Activated T-cell treated with anti-CD3 and anti-CD28 coated beads, Interleukin-2, amount 50 U/mL, for 24 hours (primary cell): ENCODE results near the gene GLB1L3.
A peak's percentile ranks its signal among the peaks of the same experiment; 100 is the strongest.
"Not testable (repeated sequence)": the region's sequence is repeated elsewhere in the genome, so short reads cannot be mapped to it uniquely, and the experiment has no call there.

Source experiments
- DNase-seq: peaks from one replicate; pipeline ENCODE4 v3.0.0-alpha.2; 2020
- H3K27ac Mint-ChIP-seq: 2 replicates; pipeline ENCODE4 v1.8.0; 2020; ENCODE audit warnings: mild to moderate bottlenecking, mixed read lengths
- H3K27me3 Mint-ChIP-seq: 2 replicates; pipeline ENCODE4 v1.8.0; 2020; ENCODE audit warnings: mixed read lengths
- H3K36me3 Mint-ChIP-seq: 2 replicates; pipeline ENCODE4 v1.8.0; 2020; ENCODE audit warnings: low read depth, mixed read lengths
- H3K4me1 Mint-ChIP-seq: 2 replicates; pipeline ENCODE4 v1.8.0; 2020; ENCODE audit warnings: low read depth, mixed read lengths
- H3K4me3 Mint-ChIP-seq: 2 replicates; pipeline ENCODE4 v1.8.0; 2020; ENCODE audit warnings: mild to moderate bottlenecking, moderate library complexity, mixed read lengths
- H3K9me3 Mint-ChIP-seq: 2 replicates; pipeline ENCODE4 v1.8.0; 2020; ENCODE audit warnings: mixed read lengths

Gene GLB1L3

GRCh38 chr11:134293119-134294113 lies 17.2 kb downstream of the GLB1L3 start:
- no peaks in the 10 kb centered on the region for H3K27me3 Mint-ChIP-seq
- DNase-seq, result no peak
- no peaks in the 10 kb centered on the region for H3K4me1 Mint-ChIP-seq
- no peaks in the 10 kb centered on the region for H3K36me3 Mint-ChIP-seq
- no peak overlapping the region for H3K4me3 Mint-ChIP-seq
- H3K9me3 Mint-ChIP-seq, result no peaks in the 10 kb centered on the region
- H3K27ac Mint-ChIP-seq, result no peak overlapping the region

DNA sequence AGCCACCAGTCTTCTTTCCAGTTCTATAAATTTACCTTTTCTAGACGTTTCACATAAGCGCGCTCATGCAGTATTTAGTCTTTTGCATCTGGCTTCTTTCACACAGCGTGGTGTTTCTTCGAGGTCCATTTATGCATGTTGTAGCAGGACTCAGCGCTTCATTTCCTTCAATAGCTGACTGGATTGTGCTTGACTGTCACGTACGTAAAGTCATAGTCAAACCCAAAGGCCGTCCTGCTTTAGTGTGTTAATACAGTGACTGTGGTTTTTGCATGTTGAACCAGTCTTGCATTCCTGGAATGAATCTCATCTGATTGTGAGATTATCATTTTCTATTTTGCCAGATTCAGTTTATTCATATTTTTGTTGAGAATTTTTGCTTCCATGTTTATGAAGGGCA lies 18.5 kb downstream of the GLB1L3 start:
- Mint-ChIP-seq H3K27ac (no peak overlapping the region), H3K4me3 (no peak overlapping the region), H3K9me3 (no peaks in the 10 kb centered on the region), H3K27me3 (no peaks in the 10 kb centered on the region), H3K4me1 (no peaks in the 10 kb centered on the region), H3K36me3 (no peaks in the 10 kb centered on the region)
- no peak for DNase-seq

GRCh38 chr11:134312223-134312622 lies 36.0 kb downstream of the GLB1L3 start:
- Mint-ChIP-seq H3K27ac (no peak overlapping the region), H3K27me3 (no peaks in the 10 kb centered on the region), H3K4me3 (no peak overlapping the region), H3K36me3 (peaks cover 4% of the 10 kb centered on the region), H3K9me3 (peaks cover 7% of the 10 kb centered on the region), H3K4me1 (no peaks in the 10 kb centered on the region)
- DNase-seq, result no peak

GRCh38 chr11:134312807-134313206 lies 36.6 kb downstream of the GLB1L3 start:
- H3K4me1 Mint-ChIP-seq, result no peaks in the 10 kb centered on the region
- peaks cover 8% of the 10 kb centered on the region for H3K9me3 Mint-ChIP-seq
- peaks cover 4% of the 10 kb centered on the region for H3K36me3 Mint-ChIP-seq
- no peak overlapping the region for H3K27ac Mint-ChIP-seq
- DNase-seq, result no peak
- H3K4me3 Mint-ChIP-seq, result no peak overlapping the region
- no peaks in the 10 kb centered on the region for H3K27me3 Mint-ChIP-seq

GRCh38 chr11:134313379-134313778 lies 37.2 kb downstream of the GLB1L3 start:
- Mint-ChIP-seq H3K4me3 (no peak overlapping the region), H3K27me3 (no peaks in the 10 kb centered on the region)

DNA sequence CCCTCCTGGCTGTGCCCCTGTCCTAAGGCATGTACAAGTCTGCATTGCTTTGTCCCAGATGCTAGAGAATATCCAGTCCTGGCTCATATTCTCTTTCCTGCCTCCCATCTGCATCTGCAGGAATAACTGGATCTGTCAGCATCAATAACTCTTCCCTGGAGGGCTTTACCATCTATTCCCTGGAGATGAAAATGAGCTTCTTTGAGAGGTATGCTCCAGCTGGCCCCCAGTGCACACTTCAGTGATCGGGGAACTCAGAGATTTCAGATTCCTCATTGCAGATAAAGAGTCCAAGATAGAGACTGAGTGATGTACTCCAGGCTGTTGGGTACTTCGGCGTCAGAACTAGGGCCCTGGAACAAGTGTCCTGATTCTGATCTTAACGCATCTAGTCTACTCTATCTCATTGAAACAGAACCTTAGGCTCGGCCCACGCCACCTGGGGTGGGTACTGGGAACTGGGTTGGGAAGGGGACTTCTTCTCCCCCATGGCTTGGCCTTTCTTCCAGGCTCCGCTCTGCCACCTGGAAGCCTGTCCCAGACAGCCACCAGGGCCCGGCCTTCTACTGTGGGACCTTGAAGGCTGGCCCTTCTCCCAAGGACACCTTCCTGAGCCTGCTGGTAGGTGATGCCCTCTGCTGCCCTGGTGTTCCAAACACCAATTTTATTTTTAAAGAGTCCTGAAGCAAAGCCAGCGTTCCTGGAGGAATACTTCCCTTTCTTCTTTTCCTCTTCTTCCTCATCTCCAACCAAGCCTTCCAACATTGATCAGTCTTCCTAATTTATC lies 37.8 kb downstream of the GLB1L3 start:
- Mint-ChIP-seq H3K9me3 (peaks cover 11% of the 10 kb centered on the region), H3K27me3 (no peaks in the 10 kb centered on the region), H3K4me3 (no peak overlapping the region), H3K4me1 (no peaks in the 10 kb centered on the region), H3K27ac (no peak overlapping the region), H3K36me3 (peaks cover 8% of the 10 kb centered on the region)
- DNase-seq, result no peak

More at GRCh38 chr11:134313379-134313778, 37.2 kb downstream of the GLB1L3 start:
- Mint-ChIP-seq H3K27ac (no peak overlapping the region), H3K36me3 (peaks cover 4% of the 10 kb centered on the region), H3K4me1 (no peaks in the 10 kb centered on the region), H3K9me3 (peaks cover 11% of the 10 kb centered on the region)
- DNase-seq, result no peak

DNA sequence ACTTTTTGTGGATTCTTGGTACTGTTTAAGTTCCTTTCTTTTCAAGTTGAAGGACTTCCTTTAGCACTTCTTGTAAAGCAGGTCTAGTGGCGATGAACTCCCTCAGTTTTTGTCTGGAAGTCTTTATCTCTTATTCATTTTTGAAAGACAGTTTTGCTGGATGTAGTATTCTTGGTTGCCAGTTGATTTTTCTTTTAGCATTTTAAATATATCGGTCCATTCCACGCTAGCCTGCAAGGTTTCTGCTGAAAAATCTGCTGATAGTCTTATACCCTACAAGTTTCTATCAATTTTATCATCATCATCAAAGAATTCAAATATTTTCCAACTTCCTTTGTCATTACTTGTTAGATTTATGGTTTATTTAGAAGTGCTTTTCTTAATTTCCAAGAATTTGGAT lies 40.9 kb downstream of the GLB1L3 start:
- peaks cover 19% of the 10 kb centered on the region for H3K9me3 Mint-ChIP-seq
- no peaks in the 10 kb centered on the region for H3K4me1 Mint-ChIP-seq
- H3K27ac Mint-ChIP-seq, result no peak overlapping the region
- peaks cover 20% of the 10 kb centered on the region for H3K36me3 Mint-ChIP-seq
- no peak for DNase-seq
- H3K27me3 Mint-ChIP-seq, result peaks cover 4% of the 10 kb centered on the region
- no peak overlapping the region for H3K4me3 Mint-ChIP-seq

DNA sequence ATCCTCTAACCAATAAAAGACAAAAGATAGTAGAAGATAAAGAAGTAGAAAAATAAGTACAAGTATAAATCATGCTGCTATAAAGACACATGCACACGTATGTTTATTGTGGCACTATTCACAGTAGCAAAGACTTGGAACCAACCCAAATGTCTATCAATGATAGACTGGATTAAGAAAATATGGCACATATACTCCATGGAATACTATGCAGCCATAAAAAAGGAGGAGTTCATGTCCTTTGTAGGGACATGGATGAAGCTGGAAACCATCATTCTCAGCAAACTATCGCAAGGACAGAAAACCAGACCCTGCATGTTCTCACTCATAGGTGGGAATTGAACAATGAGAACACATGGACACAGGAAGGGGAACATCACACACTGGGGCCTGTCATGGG lies 45.2 kb downstream of the GLB1L3 start:
- not testable (repeated sequence) for H3K27ac Mint-ChIP-seq, H3K27me3 Mint-ChIP-seq, DNase-seq, H3K4me3 Mint-ChIP-seq, H3K4me1 Mint-ChIP-seq
- Mint-ChIP-seq H3K9me3 (peaks cover 19% of the 10 kb centered on the region), H3K36me3 (peaks cover 20% of the 10 kb centered on the region)

- DNase-seq, result no peak
- Mint-ChIP-seq H3K27ac (no peak overlapping the region), H3K4me3 (no peak overlapping the region), H3K27me3 (peaks cover 4% of the 10 kb centered on the region), H3K4me1 (no peaks in the 10 kb centered on the region), H3K36me3 (peaks cover 17% of the 10 kb centered on the region), H3K9me3 (peaks cover 11% of the 10 kb centered on the region)
Observed at GRCh38 chr11:134322553-134322952, 46.4 kb downstream of the GLB1L3 start.

GRCh38 chr11:134328433-134328832 lies 52.3 kb downstream of the GLB1L3 start:
- Mint-ChIP-seq H3K4me1 (peaks cover 18% of the 10 kb centered on the region), H3K36me3 (no peaks in the 10 kb centered on the region), H3K27me3 (peaks cover 24% of the 10 kb centered on the region), H3K9me3 (no peaks in the 10 kb centered on the region), H3K27ac (no peak overlapping the region), H3K4me3 (no peak overlapping the region)
- no peak for DNase-seq

- H3K36me3 Mint-ChIP-seq, result no peaks in the 10 kb centered on the region
- peaks cover 24% of the 10 kb centered on the region for H3K4me1 Mint-ChIP-seq
- no peak overlapping the region for H3K27ac Mint-ChIP-seq
- no peaks in the 10 kb centered on the region for H3K9me3 Mint-ChIP-seq
- H3K4me3 Mint-ChIP-seq, result peak overlapping the region; percentile 83
- H3K27me3 Mint-ChIP-seq, result peaks cover 24% of the 10 kb centered on the region
- DNase-seq, result no peak
Observed at GRCh38 chr11:134330611-134331353, 54.6 kb downstream of the GLB1L3 start.

- Mint-ChIP-seq H3K4me1 (peaks cover 24% of the 10 kb centered on the region), H3K4me3 (peak within 1 kb of the TSS; percentile 83), H3K27me3 (peaks cover 24% of the 10 kb centered on the region), H3K36me3 (no peaks in the 10 kb centered on the region), H3K27ac (peak within 1 kb of the TSS; percentile 56), H3K9me3 (no peaks in the 10 kb centered on the region)
- peak; percentile 89 for DNase-seq
Observed at GRCh38 chr11:134331354-134332188, 55.4 kb downstream of the GLB1L3 start, which contains the start of gene GLB1L2. Gene GLB1L2 (plus strand): TSS chr11:134331988. CDS start chr11:134332062, 74 bp downstream.

GRCh38 chr11:134332189-134332631 lies 56.0 kb downstream of the GLB1L3 start:
- DNase-seq, result no peak
- Mint-ChIP-seq H3K36me3 (no peaks in the 10 kb centered on the region), H3K9me3 (no peaks in the 10 kb centered on the region), H3K27ac (peak overlapping the region; percentile 56), H3K4me1 (peaks cover 24% of the 10 kb centered on the region), H3K4me3 (peak overlapping the region; percentile 77), H3K27me3 (peaks cover 24% of the 10 kb centered on the region)
